Testis (tissue), 2 donors: ENCODE results near the gene ALG2.

Source experiments
- CTCF ChIP-seq, 3 experiments: fragments of 450-650 bp in 2 of 3; fragments of 200-600 bp in 1 of 3; sonication (generic) in 1 of 3; IDR thresholded peaks; one replicate each; pipeline ENCODE4 v1.5.1; 2016 to 2019; ENCODE audit warnings: antibody characterized with exemption in 3 of 3, mild to moderate bottlenecking in 2 of 3, moderate library complexity in 1 of 3
- POLR2A ChIP-seq: fragments of 450-650 bp; IDR thresholded peaks from one replicate; pipeline ENCODE4 v1.6.1; 2017; ENCODE audit warnings: antibody characterized with exemption, mild to moderate bottlenecking, moderate library complexity

GRCh38 chr9:99259231-99259918 lies 37.6 kb upstream of the ALG2 start:
- TF ChIP-seq POLR2A (no peak), CTCF (IDR thresholded peaks at IDR 0.05) (no peak)
